HL-60 (cell line): ENCODE data around the gene CEP76.

Experiments used
- DNase-seq, 2 experiments: peaks; one replicate each; pipeline ENCODE4 v3.0.0-alpha.2; 2010 to 2020; ENCODE audit warnings: low read depth in 1 of 2, low spot score in 1 of 2
- H3K27ac ChIP-seq: fragments of 250-450 bp; sonication (Bioruptor Pico); replicated peaks from 2 replicates; pipeline ENCODE4 v1.5.1; 2020; ENCODE audit warnings: mild to moderate bottlenecking, moderate library complexity
- H3K27me3 ChIP-seq: fragments of 250-450 bp; sonication (Bioruptor Pico); 2 replicates; pipeline ENCODE4 v1.5.1; 2021; ENCODE audit warnings: mild to moderate bottlenecking, moderate library complexity; ENCODE audit not compliant: insufficient read depth, poor library complexity, severe bottlenecking
- H3K4me3 ChIP-seq: replicated peaks from 2 replicates; pipeline ENCODE4 v1.5.1; 2011; ENCODE audit warnings: mild to moderate bottlenecking, control low read depth, low read length; ENCODE audit not compliant: insufficient read depth
- CTCF ChIP-seq: IDR thresholded peaks from one replicate; pipeline ENCODE4 v1.5.1; 2011; ENCODE audit warnings: low read length, control low read depth, inconsistent platforms; ENCODE audit not compliant: insufficient read depth
- GABPA ChIP-seq: IDR thresholded peaks from 2 replicates; pipeline ENCODE4 v1.6.1; 2012; ENCODE audit warnings: low read depth
- POLR2AphosphoS5 ChIP-seq: IDR thresholded peaks from 2 replicates; pipeline ENCODE4 v1.6.1; 2012; ENCODE audit warnings: low read depth
- SPI1 ChIP-seq: IDR thresholded peaks from 2 replicates; pipeline ENCODE4 v1.6.1; 2012; ENCODE audit warnings: low read depth, mild to moderate bottlenecking, borderline replicate concordance
- TF ChIP-seq, protein P1 (sequence below): IDR thresholded peaks from 2 replicates; pipeline ENCODE4 v1.6.1; 2012; ENCODE audit warnings: low read depth; ENCODE audit not compliant: insufficient replicate concordance

Gene CEP76

GRCh38 chr18:12737243-12737902, 34.9 kb upstream of the CEP76 start:
- Histone ChIP-seq H3K27me3 (no peaks in the 10 kb centered on the region), H3K4me3 (no peak overlapping the region), H3K27ac (no peak overlapping the region)
- DNase-seq = no peak
- TF ChIP-seq POLR2AphosphoS5 (no peak), GABPA (no peak), SPI1 (no peak), CTCF (no peak)
- TF ChIP-seq, protein P1, sequence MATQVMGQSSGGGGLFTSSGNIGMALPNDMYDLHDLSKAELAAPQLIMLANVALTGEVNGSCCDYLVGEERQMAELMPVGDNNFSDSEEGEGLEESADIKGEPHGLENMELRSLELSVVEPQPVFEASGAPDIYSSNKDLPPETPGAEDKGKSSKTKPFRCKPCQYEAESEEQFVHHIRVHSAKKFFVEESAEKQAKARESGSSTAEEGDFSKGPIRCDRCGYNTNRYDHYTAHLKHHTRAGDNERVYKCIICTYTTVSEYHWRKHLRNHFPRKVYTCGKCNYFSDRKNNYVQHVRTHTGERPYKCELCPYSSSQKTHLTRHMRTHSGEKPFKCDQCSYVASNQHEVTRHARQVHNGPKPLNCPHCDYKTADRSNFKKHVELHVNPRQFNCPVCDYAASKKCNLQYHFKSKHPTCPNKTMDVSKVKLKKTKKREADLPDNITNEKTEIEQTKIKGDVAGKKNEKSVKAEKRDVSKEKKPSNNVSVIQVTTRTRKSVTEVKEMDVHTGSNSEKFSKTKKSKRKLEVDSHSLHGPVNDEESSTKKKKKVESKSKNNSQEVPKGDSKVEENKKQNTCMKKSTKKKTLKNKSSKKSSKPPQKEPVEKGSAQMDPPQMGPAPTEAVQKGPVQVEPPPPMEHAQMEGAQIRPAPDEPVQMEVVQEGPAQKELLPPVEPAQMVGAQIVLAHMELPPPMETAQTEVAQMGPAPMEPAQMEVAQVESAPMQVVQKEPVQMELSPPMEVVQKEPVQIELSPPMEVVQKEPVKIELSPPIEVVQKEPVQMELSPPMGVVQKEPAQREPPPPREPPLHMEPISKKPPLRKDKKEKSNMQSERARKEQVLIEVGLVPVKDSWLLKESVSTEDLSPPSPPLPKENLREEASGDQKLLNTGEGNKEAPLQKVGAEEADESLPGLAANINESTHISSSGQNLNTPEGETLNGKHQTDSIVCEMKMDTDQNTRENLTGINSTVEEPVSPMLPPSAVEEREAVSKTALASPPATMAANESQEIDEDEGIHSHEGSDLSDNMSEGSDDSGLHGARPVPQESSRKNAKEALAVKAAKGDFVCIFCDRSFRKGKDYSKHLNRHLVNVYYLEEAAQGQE = no peak

DNA sequence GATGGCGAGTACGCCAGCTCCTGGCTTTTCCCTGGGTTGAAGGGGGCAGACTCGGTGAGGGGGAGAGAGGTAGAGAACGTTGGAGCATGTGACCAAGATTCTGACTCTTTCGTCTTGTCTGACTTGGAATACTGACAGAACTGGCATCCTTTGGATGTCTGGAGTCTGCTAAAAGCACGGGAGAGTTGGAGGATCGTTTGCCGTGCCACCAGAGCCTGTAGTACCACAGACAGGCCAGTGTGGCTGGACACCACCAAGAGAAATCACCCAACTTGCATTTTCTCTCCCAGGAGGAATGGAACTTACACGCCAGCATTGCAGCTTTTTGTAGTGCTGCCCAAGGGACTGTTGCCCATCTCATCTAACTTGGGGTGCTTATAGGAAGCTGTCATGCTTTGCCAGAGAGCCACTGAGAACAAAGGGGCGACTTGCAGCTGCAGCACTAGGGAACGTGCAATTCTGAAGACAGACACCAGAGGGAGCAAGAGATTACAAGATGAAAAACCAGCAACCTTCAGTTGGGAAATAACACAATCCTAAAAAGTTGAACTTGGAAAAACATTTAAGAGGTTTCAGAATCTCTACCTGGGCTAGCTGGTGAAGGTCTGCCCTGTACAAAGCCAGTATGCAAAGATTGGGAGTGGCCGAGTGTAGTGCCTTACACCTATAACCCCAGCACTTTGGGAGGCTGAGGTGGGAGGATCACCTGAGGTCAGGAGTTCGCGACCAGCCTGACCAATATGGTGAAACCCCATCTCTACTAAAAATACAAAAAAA, 24.4 kb upstream of the CEP76 start:
- no peaks in the 10 kb centered on the region for H3K27me3 ChIP-seq

More for the DNA sequence above, 24.4 kb upstream of the CEP76 start:
- DNase-seq = peak; percentile 44 to 79
- TF ChIP-seq GABPA (no peak), POLR2AphosphoS5 (peak; percentile 22; the same call in 1 of the 2 replicates), CTCF (peak; percentile 98), SPI1 (no peak)
- TF ChIP-seq, protein P1 = no peak
- Histone ChIP-seq H3K27ac (no peak overlapping the region), H3K4me3 (no peak overlapping the region)
